ENCODE data around the gene CACNA1G.

Gene CACNA1G

DNA sequence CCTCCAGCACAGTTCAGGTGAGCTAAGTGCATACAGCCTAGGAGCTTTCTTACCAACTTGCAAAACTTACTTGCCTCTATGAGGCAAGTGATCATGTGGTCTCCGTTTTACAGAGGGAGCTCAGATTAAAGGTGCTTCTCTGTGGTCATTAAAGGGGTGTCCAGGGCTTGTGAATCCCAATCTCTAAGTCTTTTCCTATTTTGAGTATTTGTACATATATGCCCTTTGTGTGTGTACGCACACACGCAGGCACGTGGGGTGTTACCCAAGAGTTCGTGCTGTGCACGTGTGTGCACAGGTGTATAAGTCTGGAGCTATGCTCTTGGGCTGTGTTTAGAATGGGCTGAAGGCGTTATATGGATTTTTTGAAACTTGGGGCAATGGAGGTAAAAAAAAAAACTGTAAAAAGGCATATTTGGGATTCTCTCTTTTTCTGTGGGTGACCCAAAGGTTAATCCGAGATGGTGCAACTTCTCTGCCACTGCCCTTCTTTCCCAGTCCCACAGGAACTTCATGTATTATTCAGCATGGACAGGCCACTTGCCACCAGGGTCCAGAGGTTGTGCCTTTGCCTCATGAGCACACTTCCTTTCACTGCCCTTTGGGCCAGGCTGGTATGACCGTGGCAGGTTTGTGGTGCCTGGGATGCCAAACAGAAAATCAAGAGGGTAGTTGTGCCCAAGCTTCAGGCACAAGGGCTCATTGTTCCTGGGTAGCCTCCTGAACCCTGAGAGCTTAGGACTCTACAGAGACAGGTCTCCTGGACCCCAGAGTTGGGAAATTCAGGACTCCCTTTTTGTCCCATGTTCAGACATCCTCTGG, 75.7 kb downstream of the CACNA1G start:
- Histone ChIP-seq H3K27ac (ENCODE audit: low read depth, low read length) (no peak overlapping the region), H3K9me3 (ENCODE audit: control insufficient read depth, insufficient read depth, low read length) (no peaks in the 10 kb centered on the region), H3K36me3 (ENCODE audit: control insufficient read depth, insufficient read depth, low read length) (no peaks in the 10 kb centered on the region), H3K9ac (ENCODE audit: low read depth, low read length) (no peak overlapping the region), H3K27me3 (ENCODE audit: control insufficient read depth, insufficient read depth, low read length) (peaks cover 51% of the 10 kb centered on the region), H3K4me1 (ENCODE audit: control insufficient read depth, insufficient read depth, low read length) (peaks cover 2% of the 10 kb centered on the region; the same call in 1 of the 2 replicates), H3K4me3 (ENCODE audit: low read depth, low read length) (no peak overlapping the region)

DNA sequence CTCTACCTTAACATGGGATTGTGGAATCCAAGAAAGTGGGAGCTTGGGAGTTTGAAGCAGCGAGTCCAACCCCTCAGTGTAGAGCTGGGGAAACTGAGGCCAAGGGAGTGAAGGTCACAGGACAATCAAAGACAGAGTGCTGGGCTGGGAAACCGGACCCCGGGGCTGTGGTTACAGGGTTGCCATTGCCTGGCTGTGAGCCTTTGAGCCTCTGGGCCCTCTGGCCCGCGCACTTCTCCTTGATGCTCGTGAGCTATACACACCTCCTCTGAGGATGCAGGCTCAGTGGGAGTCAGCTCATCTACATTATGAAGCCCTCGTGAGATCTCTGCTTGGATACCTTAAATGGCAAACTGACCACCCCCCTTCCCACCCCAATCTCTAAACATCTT, 76.3 kb downstream of the CACNA1G start:
- Histone ChIP-seq H3K9ac (ENCODE audit: low read depth, low read length) (no peak overlapping the region), H3K27ac (ENCODE audit: low read depth, low read length) (no peak overlapping the region), H3K4me1 (ENCODE audit: control insufficient read depth, insufficient read depth, low read length) (peaks cover 4% of the 10 kb centered on the region; the same call in 1 of the 2 replicates), H3K27me3 (ENCODE audit: control insufficient read depth, insufficient read depth, low read length) (peaks cover 51% of the 10 kb centered on the region), H3K36me3 (ENCODE audit: control insufficient read depth, insufficient read depth, low read length) (no peaks in the 10 kb centered on the region), H3K4me3 (ENCODE audit: low read depth, low read length) (no peak overlapping the region), H3K9me3 (ENCODE audit: control insufficient read depth, insufficient read depth, low read length) (no peaks in the 10 kb centered on the region)

DNA sequence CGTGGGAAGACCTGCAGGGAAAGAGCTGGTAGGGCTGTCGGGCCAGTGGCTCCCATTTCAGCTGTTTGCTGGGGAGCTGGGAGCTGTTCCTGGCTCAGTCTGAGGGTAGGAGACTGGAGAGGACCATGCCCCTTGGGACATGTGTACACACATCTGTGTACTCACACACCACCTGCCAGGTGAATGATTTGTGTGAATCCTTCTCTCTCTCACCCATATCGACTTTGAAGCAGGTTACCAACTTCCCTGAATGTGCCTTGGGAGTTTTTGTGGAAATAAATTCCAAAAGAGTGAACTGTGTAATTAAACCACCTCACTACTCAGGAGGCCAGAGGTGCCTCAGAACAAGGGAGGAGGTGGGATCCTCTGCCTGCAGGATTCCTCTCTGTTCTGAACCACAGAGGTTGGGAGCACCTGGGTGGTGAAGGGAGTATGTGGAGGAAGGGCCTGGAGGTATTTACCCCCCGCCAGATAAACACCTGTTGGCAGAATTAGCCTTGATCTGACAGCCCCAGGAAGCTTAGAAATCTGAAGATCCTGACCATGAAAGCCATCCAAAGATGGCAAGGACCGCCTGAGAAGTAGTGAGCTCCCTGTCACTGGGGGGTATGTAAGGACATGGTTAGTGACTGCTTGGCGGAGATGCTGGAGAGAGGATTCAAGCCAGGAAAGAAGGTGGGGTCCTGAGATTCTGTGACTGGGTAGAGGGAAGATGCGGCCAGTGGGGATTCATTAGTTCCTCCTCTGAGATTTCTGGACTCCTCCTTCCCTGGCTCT, 77.5 kb downstream of the CACNA1G start:
- H3K27ac ChIP-seq (ENCODE audit: low read depth, low read length), result no peak overlapping the region
- H3K36me3 ChIP-seq (ENCODE audit: control insufficient read depth, insufficient read depth, low read length), result no peaks in the 10 kb centered on the region
- H3K9me3 ChIP-seq (ENCODE audit: control insufficient read depth, insufficient read depth, low read length), result no peaks in the 10 kb centered on the region
- peaks cover 4% of the 10 kb centered on the region; the same call in 1 of the 2 replicates for H3K4me1 ChIP-seq (ENCODE audit: control insufficient read depth, insufficient read depth, low read length)
- H3K4me3 ChIP-seq (ENCODE audit: low read depth, low read length), result no peak overlapping the region
- no peak overlapping the region for H3K9ac ChIP-seq (ENCODE audit: low read depth, low read length)
- peaks cover 40% of the 10 kb centered on the region for H3K27me3 ChIP-seq (ENCODE audit: control insufficient read depth, insufficient read depth, low read length)

DNA sequence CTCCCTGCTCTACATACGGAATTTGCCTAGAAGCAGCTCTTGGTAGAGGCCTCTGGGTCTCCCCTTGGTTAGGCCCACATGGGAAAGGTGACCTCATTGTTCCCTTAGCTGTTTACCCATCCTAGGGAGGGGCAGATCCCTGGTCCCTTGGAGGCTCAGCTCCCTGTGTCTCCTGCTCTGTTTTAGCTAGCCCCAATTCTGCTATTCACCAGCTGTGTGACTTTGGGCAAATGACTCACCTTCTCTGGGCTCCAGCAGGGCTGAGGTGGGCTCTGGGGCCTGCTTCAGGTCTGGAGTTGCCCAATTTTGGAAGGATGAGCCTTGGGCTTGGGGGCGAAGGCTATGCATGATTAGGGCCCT, 78.1 kb downstream of the CACNA1G start:
- no peak overlapping the region for H3K27ac ChIP-seq (ENCODE audit: low read depth, low read length)
- H3K27me3 ChIP-seq (ENCODE audit: control insufficient read depth, insufficient read depth, low read length), result peaks cover 34% of the 10 kb centered on the region
- H3K9ac ChIP-seq (ENCODE audit: low read depth, low read length), result no peak overlapping the region
- no peaks in the 10 kb centered on the region for H3K9me3 ChIP-seq (ENCODE audit: control insufficient read depth, insufficient read depth, low read length)
- H3K4me3 ChIP-seq (ENCODE audit: low read depth, low read length), result no peak overlapping the region
- no peaks in the 10 kb centered on the region for H3K36me3 ChIP-seq (ENCODE audit: control insufficient read depth, insufficient read depth, low read length)
- peaks cover 4% of the 10 kb centered on the region; the same call in 1 of the 2 replicates for H3K4me1 ChIP-seq (ENCODE audit: control insufficient read depth, insufficient read depth, low read length)

DNA sequence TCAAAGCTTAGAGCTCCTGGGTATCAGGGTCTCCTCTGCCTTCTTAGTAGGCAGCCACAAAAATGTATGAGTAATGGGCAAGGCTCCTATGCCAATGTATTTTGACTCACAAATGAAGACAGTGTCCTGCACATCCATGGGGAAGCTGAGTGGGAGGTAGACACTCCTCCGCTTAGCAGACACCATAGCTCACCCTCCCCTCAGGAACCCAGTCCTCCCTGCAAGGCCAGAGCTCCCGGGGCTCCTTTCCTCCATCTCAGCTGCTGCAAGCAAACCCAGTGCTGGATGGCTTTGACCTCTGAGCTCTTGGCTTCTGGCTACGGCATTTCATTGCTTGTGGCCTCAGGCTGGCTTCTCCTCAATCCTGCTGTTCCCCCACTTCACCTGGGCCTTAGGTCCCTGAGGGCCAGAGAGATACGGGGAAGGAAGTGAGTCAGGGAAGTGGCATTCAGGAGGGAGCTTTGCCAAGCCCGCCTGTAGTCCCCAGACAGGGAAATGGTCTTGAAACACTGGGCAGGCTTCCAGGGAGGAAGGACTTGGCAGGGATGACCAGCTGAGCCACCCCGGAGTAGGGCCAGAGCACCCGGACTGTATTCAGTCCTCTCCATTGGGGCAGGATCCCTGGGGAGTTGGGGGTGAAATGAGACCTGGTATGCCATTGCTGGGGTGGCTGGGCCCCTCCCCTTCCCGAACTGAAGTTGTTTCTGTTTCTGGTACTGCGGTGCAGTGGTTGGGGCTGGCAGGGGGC, 78.6 kb downstream of the CACNA1G start:
- H3K4me1 ChIP-seq (ENCODE audit: control insufficient read depth, insufficient read depth, low read length), result peaks cover 4% of the 10 kb centered on the region; the same call in 1 of the 2 replicates
- H3K4me3 ChIP-seq (ENCODE audit: low read depth, low read length), result no peak overlapping the region
- no peaks in the 10 kb centered on the region for H3K36me3 ChIP-seq (ENCODE audit: control insufficient read depth, insufficient read depth, low read length)
- no peak overlapping the region for H3K9ac ChIP-seq (ENCODE audit: low read depth, low read length)
- H3K27me3 ChIP-seq (ENCODE audit: control insufficient read depth, insufficient read depth, low read length), result peaks cover 29% of the 10 kb centered on the region
- no peak overlapping the region for H3K27ac ChIP-seq (ENCODE audit: low read depth, low read length)
- H3K9me3 ChIP-seq (ENCODE audit: control insufficient read depth, insufficient read depth, low read length), result no peaks in the 10 kb centered on the region

DNA sequence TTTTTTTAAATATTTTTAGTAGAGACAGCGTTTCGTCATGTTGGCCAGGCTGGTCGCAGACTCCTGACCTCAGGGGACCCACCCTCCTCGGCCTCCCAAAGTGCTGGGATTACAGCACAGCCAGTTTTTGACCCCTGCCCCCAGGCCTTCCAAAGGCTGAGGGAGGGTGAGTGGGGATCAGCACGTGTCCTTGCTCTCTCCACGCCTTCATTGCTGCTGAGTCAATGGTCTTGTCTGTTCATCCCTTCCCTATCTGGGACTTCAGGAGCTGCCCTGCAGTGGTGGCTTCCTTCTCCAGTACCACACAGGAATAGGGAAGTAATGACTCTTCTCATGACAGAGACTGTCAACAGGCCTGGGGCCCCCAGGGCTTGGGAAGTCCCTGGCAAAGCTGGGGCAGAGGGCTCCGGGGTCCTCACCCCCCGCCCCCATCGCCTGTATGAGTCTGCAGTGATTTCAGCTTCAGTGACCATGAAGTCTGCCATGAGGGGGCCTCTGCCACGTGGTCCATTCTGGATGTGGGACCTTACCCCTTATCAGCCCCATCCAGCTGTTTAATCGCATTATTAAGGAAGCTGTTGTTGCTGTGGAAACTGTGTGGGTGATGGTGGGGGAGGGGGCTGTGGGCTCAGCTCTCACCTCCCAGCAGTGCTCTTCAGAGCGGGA, 80.3 kb downstream of the CACNA1G start:
- no peaks in the 10 kb centered on the region for H3K9me3 ChIP-seq (ENCODE audit: control insufficient read depth, insufficient read depth, low read length)
- peaks cover 12% of the 10 kb centered on the region for H3K27me3 ChIP-seq (ENCODE audit: control insufficient read depth, insufficient read depth, low read length)
- peaks cover 4% of the 10 kb centered on the region; the same call in 1 of the 2 replicates for H3K4me1 ChIP-seq (ENCODE audit: control insufficient read depth, insufficient read depth, low read length)
- no peak overlapping the region for H3K4me3 ChIP-seq (ENCODE audit: low read depth, low read length)
- no peak overlapping the region for H3K9ac ChIP-seq (ENCODE audit: low read depth, low read length)
- no peak overlapping the region for H3K27ac ChIP-seq (ENCODE audit: low read depth, low read length)
- H3K36me3 ChIP-seq (ENCODE audit: control insufficient read depth, insufficient read depth, low read length), result no peaks in the 10 kb centered on the region

DNA sequence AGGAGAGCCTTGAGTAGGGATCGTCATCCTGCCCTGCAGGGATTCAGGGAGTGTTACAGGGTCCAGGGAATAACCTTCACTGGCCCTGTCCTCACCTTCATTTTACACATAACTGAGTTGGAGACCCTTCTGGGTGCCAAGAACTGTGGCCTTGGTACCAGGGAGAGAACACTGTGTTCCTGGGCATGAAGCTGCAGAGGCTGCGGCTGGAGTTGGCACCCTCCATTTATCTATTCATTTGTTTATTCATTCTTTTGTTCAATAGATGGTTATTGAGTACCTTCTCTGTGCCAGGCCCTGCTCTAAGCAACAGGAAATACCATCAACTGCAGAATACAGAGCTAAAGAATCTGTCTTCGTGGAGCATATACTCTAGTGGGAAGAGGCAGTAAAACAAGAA, 80.8 kb downstream of the CACNA1G start:
- H3K27ac ChIP-seq (ENCODE audit: low read depth, low read length), result no peak overlapping the region
- H3K36me3 ChIP-seq (ENCODE audit: control insufficient read depth, insufficient read depth, low read length), result no peaks in the 10 kb centered on the region
- H3K4me1 ChIP-seq (ENCODE audit: control insufficient read depth, insufficient read depth, low read length), result peaks cover 4% of the 10 kb centered on the region; the same call in 1 of the 2 replicates
- peaks cover 7% of the 10 kb centered on the region for H3K27me3 ChIP-seq (ENCODE audit: control insufficient read depth, insufficient read depth, low read length)
- no peaks in the 10 kb centered on the region for H3K9me3 ChIP-seq (ENCODE audit: control insufficient read depth, insufficient read depth, low read length)
- H3K9ac ChIP-seq (ENCODE audit: low read depth, low read length), result no peak overlapping the region
- H3K4me3 ChIP-seq (ENCODE audit: low read depth, low read length), result no peak overlapping the region

DNA sequence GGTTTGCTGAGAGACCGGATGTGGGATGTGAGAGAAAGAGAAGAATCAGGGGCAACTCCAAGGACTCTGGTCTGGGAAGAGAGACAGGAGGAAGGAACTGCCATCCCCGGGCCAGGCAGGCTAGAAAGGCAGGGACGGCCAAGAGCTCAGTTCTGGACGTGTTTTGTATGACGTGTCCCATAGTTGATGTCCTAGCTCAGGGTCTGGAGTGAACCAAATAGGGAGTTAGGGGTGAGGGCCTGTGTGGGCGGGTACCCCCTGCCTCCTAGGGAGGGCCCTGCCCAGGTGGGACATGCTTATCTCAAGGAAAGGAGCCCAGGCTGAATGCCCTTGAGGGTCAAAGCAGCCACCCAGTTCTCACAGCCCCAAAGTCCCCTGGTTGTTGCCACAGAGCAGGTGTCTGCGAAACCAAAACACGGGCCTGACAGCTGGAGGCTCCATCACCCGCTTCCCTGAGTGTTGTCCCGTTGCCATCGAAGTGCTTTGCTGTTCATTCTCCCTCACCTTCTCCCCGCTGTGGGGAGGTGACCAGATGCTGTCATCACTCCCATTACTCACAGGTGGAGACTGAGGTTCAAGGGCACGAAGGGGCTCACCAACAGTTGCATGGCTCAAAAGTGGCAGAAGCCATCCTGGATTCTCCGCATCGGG, 81.7 kb downstream of the CACNA1G start:
- no peaks in the 10 kb centered on the region for H3K27me3 ChIP-seq (ENCODE audit: control insufficient read depth, insufficient read depth, low read length)
- peaks cover 4% of the 10 kb centered on the region; the same call in 1 of the 2 replicates for H3K4me1 ChIP-seq (ENCODE audit: control insufficient read depth, insufficient read depth, low read length)
- H3K9ac ChIP-seq (ENCODE audit: low read depth, low read length), result no peak overlapping the region
- H3K36me3 ChIP-seq (ENCODE audit: control insufficient read depth, insufficient read depth, low read length), result no peaks in the 10 kb centered on the region
- no peak overlapping the region for H3K27ac ChIP-seq (ENCODE audit: low read depth, low read length)
- H3K9me3 ChIP-seq (ENCODE audit: control insufficient read depth, insufficient read depth, low read length), result no peaks in the 10 kb centered on the region
- H3K4me3 ChIP-seq (ENCODE audit: low read depth, low read length), result no peak overlapping the region

DNA sequence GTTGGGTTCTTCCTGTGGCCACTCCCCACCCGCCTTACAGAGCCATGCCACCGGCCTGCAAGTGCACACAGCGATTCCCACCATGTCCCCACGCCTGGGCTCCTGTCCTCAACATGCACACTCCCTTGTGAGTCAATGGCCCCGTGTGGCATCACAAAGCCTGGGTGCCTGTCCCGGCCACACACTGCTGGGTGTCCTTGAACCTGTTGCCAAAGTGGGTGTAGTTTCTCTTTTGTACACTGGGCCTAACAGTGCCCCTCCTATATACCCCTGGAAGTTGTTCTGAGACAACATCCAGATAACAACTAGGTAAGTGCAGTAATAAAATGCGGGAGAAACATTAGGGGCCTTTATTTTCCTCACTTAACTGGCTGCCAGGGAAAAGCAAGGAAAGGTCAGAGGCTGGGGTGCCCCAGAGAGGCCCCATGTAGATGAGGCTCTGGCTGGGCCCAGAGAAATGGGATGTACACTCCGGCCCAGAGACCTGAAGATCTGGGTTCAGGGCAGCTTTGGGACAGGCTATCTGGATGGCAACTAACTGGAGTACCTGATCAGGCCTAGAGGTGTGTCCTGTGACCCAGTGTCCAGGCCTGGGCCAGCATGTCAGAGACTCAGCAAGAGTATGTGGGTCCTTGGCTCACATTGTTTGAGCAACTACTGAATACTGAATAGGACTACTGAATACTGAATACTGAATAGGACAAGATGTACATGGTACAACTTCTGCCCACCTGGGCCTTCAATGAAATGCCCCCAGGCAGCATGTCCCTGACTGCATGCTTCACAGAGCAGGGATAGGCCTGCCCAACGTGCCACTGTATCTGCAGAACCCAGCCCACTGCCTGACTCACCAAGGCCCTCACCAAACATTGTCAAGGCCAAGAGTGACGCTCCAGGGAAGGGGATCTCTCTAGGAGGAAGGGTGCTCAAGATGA, 82.5 kb downstream of the CACNA1G start:
- Histone ChIP-seq H3K27ac (ENCODE audit: low read depth, low read length) (no peak overlapping the region), H3K4me1 (ENCODE audit: control insufficient read depth, insufficient read depth, low read length) (peaks cover 4% of the 10 kb centered on the region; the same call in 1 of the 2 replicates), H3K4me3 (ENCODE audit: low read depth, low read length) (no peak overlapping the region), H3K9ac (ENCODE audit: low read depth, low read length) (no peak overlapping the region), H3K9me3 (ENCODE audit: control insufficient read depth, insufficient read depth, low read length) (no peaks in the 10 kb centered on the region), H3K36me3 (ENCODE audit: control insufficient read depth, insufficient read depth, low read length) (no peaks in the 10 kb centered on the region), H3K27me3 (ENCODE audit: control insufficient read depth, insufficient read depth, low read length) (no peaks in the 10 kb centered on the region)
